Measurements from ENCODE around the gene IFI27L1. TPM values are rescaled to one million over a fixed set of nuclear protein-coding genes. Genes with fewer than 3 reads are reported as not detected.
A peak's percentile ranks its signal among the peaks of the same experiment; 100 is the strongest.

The IFI27L1 gene
- total and polyA plus RNA-seq, 2 of the 13 experiments (the other 11 are each of a cell fraction or from before 2014, with no cell fraction given) = 11.9 to 19.0 TPM

- no peak for TF ChIP-seq MAF1 (CRISPR knock-in tag; IDR thresholded peaks at IDR 0.05; ENCODE audit: borderline replicate concordance)
- no peak for TF ChIP-seq HIVEP1 (CRISPR knock-in tag; IDR thresholded peaks at IDR 0.05)
- no peak for TF ChIP-seq ZGPAT (CRISPR knock-in tag; IDR thresholded peaks at IDR 0.05)
- no peak for TF ChIP-seq ZFP90 (CRISPR knock-in tag; IDR thresholded peaks at IDR 0.05; ENCODE audit: borderline replicate concordance)
- no peak for TF ChIP-seq ZNF746 (CRISPR knock-in tag; IDR thresholded peaks at IDR 0.05)
- no peak for TF ChIP-seq HDAC6 (IDR thresholded peaks at IDR 0.05; ENCODE audit: low read depth, low read length)
- TF ChIP-seq SOX13 (IDR thresholded peaks at IDR 0.05) = no peak
- no peak for TF ChIP-seq SOX13 (CRISPR knock-in tag; conservative IDR thresholded peaks at IDR 0.05 in 1 of 2, IDR thresholded peaks at IDR 0.05 in 1 of 2)
These were observed 42.6 kb upstream of the IFI27L1 start (continued) for GRCh38 chr14:94038510-94038909.

- Histone ChIP-seq H4K20me1 (ENCODE audit: insufficient read depth, low read length) (no peaks in the 10 kb centered on the region), H3K27me3 (ENCODE audit: control insufficient read depth in 1 of 2, insufficient read depth in 2 of 2, low read length in 2 of 2) (no peaks in the 10 kb centered on the region), H3K27ac (ENCODE audit: extremely low read length, insufficient read depth, low read length) (peak overlapping the region; percentile 20), H2AFZ (ENCODE audit: low read length) (no peak overlapping the region), H3K4me1 (ENCODE audit: insufficient read depth, low read length) (peaks cover 56% of the 10 kb centered on the region), H3K4me3 (replicated peaks in 1 of 3; ENCODE audit: insufficient read depth in 1 of 3, low read depth in 2 of 3, low read length in 3 of 3) (no peak overlapping the region), H3K9ac (ENCODE audit: insufficient read depth, low read depth, low read length) (no peak overlapping the region), H3K4me2 (ENCODE audit: low read depth, low read length) (peak overlapping the region; percentile 5; the same call in 1 of the 2 replicates), H3K79me2 (ENCODE audit: insufficient read depth, low read length) (no peaks in the 10 kb centered on the region), H3K9me3 (ENCODE audit: low read length) (no peaks in the 10 kb centered on the region), H3K36me3 (replicated peaks in 1 of 2; ENCODE audit: control insufficient read depth in 1 of 2, insufficient read depth in 2 of 2, low read length in 2 of 2) (peaks cover 0 to 4% of the 10 kb centered on the region in 2 experiments; a peak in 3 of 5 replicates)
- FAIRE-seq (peak; percentile 34), ATAC-seq (peak; percentile 32), DNase-seq (ENCODE audit: low spot score) (no peak)
- no TSS peak for BruUV-seq (replicated peaks)
- ChIA-PET CTCF (ENCODE audit: low intra/inter-chr PET ratio, low total read pairs) (no interaction called here), POLR2A (interaction anchor here (0.9 to 1.2 kb wide), 2 partner anchors 10 to 14 kb away, joined by 3 to 4 read pairs; no protein-coding TSS in a partner anchor)
- in situ Hi-C loops (cut with HindIII; ENCODE audit: extremely low pct_ligation_motif_present, low pct_unique_long_range_greater_than_20kb) = loop anchor here (5.0 kb wide), 1 partner anchor 98 kb away; no protein-coding TSS in a partner anchor
- 42% methylated on average over 8 of the region's 11 CpGs for WGBS (ENCODE audit: low lambda C conversion rate)
- intact Hi-C loops (cut with micrococcal nuclease; ENCODE audit: unreplicated experiment) = loop anchor here (5.0 kb wide), 1 partner anchor 43 kb away; the partner anchor contains the start of genes DDX24 and IFI27L1
- TF ChIP-seq SOX6 (IDR thresholded peaks at IDR 0.05) (no peak), SOX6 (CRISPR knock-in tag; IDR thresholded peaks at IDR 0.05) (peak; percentile 67), ZNF710 (CRISPR knock-in tag; IDR thresholded peaks at IDR 0.05; ENCODE audit: borderline replicate concordance) (peak; percentile 17; the same call in 1 of the 2 replicates), ZNF362 (CRISPR knock-in tag; IDR thresholded peaks at IDR 0.05; ENCODE audit: borderline replicate concordance) (peak; percentile 81), ZFX (CRISPR knock-in tag; IDR thresholded peaks at IDR 0.05; ENCODE audit: low read depth) (peak; percentile 34; the same call in 1 of the 2 replicates), RXRA (CRISPR knock-in tag; IDR thresholded peaks at IDR 0.05) (peak; percentile 46; the same call in 1 of the 2 replicates), ESRRA (CRISPR knock-in tag; IDR thresholded peaks at IDR 0.05; ENCODE audit: low read depth) (peak; percentile 72; the same call in 1 of the 2 replicates), RXRB (CRISPR knock-in tag; IDR thresholded peaks at IDR 0.05; ENCODE audit: borderline replicate concordance) (peak; percentile 48), SALL1 (CRISPR knock-in tag; IDR thresholded peaks at IDR 0.05) (peak; percentile 43; the same call in 1 of the 2 replicates), PITX1 (CRISPR knock-in tag; IDR thresholded peaks at IDR 0.05) (0 out of 2 replicates have a peak, but pooled peaks have one; percentile 26), ZMYM4 (CRISPR knock-in tag; IDR thresholded peaks at IDR 0.05) (peak; percentile 43; the same call in 1 of the 2 replicates)
These were observed 42.0 kb upstream of the IFI27L1 start for GRCh38 chr14:94038921-94039629.
